SH-SY5Y (cell line): ENCODE results near the gene LRRC34.

Source experiments
- GATA2 ChIP-seq: IDR thresholded peaks from 2 replicates; pipeline ENCODE4 v1.6.1; 2011; ENCODE audit warnings: mild to moderate bottlenecking, low read depth, low read length
- GATA3 ChIP-seq: IDR thresholded peaks from 2 replicates; pipeline ENCODE4 v1.6.1; 2011; ENCODE audit warnings: low read depth, mild to moderate bottlenecking, low read length, moderate library complexity

LRRC34 gene

GRCh38 chr3:169812332-169813235 lies at the start of gene LRRC34, which contains the start of gene LRRIQ4:
Gene LRRC34, minus strand, starts transcription at chr3:169812904. Its CDS starts 356 bp downstream, at chr3:169812548.
Gene LRRIQ4, plus strand, starts transcription at chr3:169812870. Its CDS starts 9,052 bp downstream, at chr3:169821922.
- no peak; the same call in 1 of the 2 replicates for TF ChIP-seq GATA2
- TF ChIP-seq GATA3, result no peak

GRCh38 chr3:169861871-169862270 lies 49.2 kb upstream of the LRRC34 start:
- TF ChIP-seq GATA3 (no peak), GATA2 (no peak)

GRCh38 chr3:169857811-169858210 lies 45.1 kb upstream of the LRRC34 start:
- no peak for TF ChIP-seq GATA2
- TF ChIP-seq GATA3, result no peak

- TF ChIP-seq GATA2 (no peak), GATA3 (no peak)
Observed at GRCh38 chr3:169855514-169855913, 42.8 kb upstream of the LRRC34 start.

GRCh38 chr3:169850618-169851017 lies 37.9 kb upstream of the LRRC34 start:
- no peak for TF ChIP-seq GATA3
- no peak for TF ChIP-seq GATA2

GRCh38 chr3:169848741-169849140 lies 36.0 kb upstream of the LRRC34 start:
- no peak for TF ChIP-seq GATA3
- TF ChIP-seq GATA2, result no peak

DNA sequence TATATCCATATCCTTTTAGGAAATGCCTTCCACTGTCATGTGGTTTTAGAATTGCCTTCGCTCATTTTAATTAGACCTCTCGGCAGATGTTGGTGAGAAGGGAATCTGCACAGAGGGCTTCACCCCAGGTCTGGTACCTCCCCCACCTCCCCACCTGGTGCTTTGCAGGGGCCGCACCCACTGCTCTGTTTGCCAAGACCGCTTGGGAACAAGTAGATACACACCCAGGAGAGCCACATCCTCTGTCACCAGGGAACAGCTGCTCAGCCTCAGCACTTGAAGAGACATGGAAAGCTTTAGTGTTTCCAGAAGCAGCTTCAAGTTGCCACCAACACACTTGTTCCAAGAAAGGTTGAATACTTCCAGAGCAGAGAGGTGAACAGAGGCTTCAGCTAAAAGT lies 35.2 kb upstream of the LRRC34 start:
- TF ChIP-seq GATA3 (no peak), GATA2 (no peak)

DNA sequence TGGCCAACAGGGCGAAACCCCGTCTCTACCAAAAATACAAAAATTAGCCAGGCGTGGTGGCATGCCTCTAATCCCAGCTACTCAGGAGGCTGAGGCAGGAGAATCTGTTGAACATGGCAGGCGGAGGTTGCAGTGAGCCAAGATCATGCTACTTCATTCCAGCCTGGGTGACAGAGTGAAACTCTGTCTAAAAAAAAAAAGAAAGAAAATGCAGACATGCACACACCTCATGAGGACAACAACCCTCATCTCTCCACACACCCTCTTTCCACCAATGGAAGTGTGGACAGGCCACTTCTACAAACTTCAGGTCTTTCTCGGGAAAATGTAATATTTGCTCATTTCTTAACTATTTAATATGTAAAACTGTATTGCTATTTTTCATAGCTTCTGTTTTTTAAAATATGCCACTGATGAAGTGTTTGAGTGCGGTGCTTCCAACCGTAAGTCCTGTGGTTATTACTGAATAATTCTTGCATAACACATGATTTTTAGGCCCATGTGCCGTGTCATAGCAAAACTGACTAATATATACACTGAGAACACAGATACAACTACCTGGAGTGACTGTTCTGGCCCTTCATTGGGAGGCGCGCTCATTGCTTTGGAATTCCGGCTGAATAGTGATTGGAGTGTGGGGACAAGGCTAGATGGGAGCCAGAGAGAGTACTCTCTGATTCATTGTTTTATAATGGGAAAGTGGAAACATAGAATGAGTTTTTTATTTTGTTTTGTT lies 33.9 kb upstream of the LRRC34 start:
- TF ChIP-seq GATA2 (no peak), GATA3 (no peak)

GRCh38 chr3:169842960-169843359 lies 30.3 kb upstream of the LRRC34 start:
- TF ChIP-seq GATA3 (no peak), GATA2 (no peak)

DNA sequence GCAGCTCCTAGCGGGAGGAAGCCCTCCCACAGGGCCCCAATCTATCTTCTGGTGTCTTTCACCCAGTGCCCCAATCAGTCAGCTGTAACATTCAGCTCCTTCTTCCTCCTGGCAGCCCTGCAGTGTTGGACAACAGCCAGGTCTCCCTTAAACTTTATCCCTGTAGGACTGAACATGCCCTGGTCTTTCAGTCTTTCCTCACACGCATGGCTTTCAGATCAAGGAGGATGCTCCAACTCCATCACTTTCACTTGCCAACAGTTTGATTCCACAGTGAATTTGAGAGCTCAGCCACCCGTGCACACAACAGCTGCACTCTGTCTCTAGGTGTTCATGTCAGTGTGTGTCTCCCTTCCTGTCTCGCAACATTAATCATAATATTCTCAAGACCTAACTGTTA lies 28.5 kb upstream of the LRRC34 start:
- TF ChIP-seq GATA3, result no peak

GRCh38 chr3:169838511-169839030 lies 25.9 kb upstream of the LRRC34 start:
- TF ChIP-seq GATA3 (no peak), GATA2 (no peak)

GRCh38 chr3:169836942-169837275 lies 24.2 kb upstream of the LRRC34 start:
- TF ChIP-seq GATA3, result no peak
- no peak for TF ChIP-seq GATA2

GRCh38 chr3:169836078-169836941 lies 23.6 kb upstream of the LRRC34 start:
- TF ChIP-seq GATA2, result no peak

- no peak for TF ChIP-seq GATA2
- TF ChIP-seq GATA3, result no peak
Observed at GRCh38 chr3:169835533-169835932, 22.8 kb upstream of the LRRC34 start.

DNA sequence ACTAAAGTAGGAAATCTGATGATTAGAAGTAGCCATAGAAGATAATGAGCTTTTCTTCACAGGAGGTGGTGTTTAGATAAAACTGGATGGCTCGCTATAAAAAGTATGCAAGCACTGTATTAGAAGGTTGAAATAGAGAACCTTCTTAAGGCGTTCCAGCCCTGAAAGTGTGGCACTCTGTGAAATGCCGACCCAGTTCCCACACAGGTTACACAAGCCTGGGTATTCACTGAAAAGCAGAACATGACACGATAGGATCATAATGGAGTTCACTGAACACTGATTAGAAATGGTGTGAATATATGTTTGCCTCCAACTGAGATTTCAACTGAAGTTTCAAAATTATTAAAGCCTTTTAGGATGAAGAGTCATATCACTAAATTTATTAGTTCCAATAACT lies 15.0 kb upstream of the LRRC34 start:
- TF ChIP-seq GATA2, result no peak
- no peak for TF ChIP-seq GATA3

- no peak for TF ChIP-seq GATA2
- no peak for TF ChIP-seq GATA3
Observed at GRCh38 chr3:169825316-169825715, 12.6 kb upstream of the LRRC34 start.
